NCI-H187 (cell line): ENCODE data around the gene DACT3.
"Not testable (repeated sequence)": the region's sequence is repeated elsewhere in the genome, so short reads cannot be mapped to it uniquely, and the experiment has no call there.

ENCODE experiments used
- DNase-seq, 2 experiments: peaks; one replicate each; lab custom pipeline; 2025; lab: John Stamatoyannopoulos, UW

The DACT3 gene

GRCh38 chr19:46634045-46634655, 26.8 kb downstream of the DACT3 start:
- peak; percentile 75 to 85 for DNase-seq

DNA sequence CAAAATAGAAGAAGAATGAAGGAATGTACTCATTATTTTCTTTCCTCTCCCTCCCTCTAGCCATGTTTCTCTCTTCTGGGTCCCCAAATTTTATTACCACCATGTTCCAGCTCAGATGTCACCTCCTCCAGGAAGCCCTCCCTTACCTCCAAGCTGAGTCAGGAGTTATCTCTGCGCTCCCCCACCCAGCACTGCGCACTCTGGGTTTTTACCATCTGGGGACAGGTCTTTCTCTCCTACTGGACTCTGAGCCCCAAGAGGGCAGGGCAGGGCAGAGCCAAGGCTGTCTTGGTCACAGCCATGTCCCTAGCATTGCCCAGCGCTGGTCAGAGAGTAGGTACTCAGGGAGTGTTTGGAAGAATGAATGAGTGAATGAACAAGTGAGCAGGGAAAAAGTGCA, 27.9 kb downstream of the DACT3 start:
- DNase-seq: no peak

DNA sequence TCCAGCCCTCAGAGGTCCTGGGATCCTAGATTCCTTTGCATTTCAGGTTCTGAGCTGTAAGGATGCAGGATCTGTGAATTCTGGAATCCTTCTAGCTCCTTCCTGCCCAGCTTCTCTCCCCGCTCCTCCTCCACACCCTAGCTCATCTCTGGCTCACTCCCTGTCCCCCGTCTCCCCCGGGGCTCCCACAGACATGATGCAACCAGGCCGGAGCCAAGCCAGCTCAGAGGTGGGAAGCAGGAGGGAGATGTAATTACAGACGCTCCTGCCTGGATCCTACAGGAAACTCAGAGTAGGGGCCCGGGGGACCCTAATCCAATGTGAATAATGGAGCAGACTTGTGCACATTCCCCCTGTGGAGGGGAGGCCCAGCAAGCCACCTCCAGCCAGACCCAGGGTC, 29.5 kb downstream of the DACT3 start:
- no peak for DNase-seq

GRCh38 chr19:46630586-46631205, 30.3 kb downstream of the DACT3 start:
- DNase-seq: no peak

DNA sequence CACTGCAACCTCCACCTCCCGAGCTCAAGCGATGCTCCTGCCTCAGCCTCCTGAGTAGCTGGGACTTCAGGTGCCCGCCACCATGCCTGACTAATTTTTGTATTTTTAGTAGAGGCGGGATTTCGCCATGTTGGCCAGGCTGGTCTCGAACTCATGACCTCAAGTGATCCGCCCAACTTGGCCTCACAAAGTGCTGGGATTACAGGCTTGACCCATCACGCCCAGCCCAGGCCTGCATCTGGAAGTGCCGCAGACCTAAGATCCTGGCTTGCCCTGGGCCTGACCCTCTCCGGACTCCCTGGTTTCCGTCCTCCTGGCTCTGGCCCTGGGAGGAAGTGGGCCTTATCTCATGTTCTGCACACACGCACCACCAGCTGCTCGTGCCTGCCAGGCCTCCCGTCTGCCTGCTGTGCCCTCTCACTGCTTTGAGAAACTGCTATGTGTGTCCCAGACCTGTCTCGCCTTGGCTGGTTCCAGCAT, 31.4 kb downstream of the DACT3 start:
- DNase-seq: no peak

DNA sequence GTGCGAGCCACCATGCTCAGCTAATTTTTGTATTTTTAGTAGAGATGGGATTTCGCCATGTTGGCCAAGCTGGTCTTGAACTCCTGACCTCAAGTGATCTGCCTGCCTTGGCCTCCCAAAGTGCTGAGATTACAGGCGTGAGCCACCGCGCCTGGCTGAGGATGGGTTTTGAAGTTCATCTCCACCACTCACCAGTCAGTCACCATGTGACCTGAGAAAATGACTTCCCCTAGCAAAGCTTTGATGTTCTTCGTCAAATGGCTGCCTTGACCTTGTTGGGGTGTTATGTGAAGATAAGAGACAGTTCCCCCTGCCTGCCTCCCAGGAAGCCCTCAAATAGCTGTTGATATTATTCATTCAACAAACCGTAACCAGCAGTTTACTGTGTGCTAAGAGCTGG, 32.0 kb downstream of the DACT3 start:
- DNase-seq: not testable (repeated sequence)

DNA sequence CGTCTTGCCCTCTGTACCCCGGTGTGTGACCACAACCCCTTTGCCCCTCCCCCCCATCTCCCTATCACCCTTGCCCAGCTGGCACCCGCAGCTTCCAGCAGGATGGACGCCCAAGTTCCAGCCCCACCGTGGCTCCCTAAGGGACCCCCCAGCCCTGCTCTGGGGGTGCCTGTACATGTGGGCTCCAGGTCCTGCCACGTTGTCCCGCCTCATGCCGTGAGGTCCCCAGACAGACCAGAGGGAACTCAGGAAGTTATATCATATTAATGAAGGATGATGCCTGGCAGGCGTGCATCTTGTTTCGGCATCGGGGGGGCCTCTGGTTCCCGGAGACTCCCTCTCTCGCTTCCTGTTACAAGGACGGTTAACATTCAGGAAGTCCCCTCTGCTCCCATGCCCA, 34.5 kb downstream of the DACT3 start:
- DNase-seq: no peak

DNA sequence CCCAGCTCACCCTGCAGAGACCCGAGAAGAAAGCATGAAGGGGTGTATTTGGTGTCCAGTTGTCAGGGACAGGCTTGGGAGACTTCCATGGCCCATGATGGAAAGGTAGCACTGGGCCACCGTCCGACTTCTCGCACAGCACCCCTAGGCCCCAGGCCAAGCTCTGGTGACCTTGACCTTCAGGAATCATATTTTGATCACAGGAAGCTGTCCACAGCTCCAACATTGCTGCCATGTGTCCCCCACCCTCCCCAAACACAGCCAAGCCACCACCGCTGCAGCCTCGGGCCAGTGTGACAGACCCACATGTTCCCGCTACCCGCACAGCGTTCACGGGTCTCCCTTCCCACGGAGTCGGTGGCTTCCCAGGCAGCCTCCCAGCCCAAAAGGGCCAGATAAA, 35.3 kb downstream of the DACT3 start:
- no peak for DNase-seq

DNA sequence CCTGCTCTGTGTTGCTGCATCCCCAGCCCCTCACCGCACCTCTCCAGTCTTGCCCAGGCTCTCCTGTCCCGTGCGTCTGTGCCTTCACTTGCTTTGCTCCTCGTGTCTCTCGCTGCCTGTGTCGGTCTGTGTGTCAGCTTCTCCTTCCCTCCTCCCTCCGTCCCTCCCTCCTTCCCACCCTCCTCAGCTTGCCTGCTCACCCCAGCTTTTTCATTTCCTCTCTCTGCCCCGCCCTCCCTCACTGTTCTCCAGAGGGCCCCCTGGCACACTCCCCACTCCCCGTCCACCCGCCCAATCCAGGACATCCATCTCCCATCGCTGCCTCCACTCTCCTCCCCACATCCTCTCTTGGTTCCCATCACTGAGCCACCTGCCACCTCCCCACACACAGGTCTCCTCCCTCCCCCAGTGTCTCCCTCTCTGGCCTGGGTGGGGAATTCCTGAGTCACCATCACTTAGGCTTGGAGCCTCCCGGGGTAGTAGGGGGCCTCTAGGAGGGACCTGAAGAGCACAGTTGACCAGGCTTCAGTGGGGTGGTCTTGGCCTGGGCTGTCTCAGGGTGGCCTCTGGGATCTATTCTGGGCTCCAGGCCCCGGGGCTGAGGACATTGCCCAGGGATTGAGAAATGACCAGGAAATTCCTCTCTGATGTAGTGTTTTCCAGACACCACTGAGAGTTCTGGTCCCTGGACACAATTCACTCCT, 35.9 kb downstream of the DACT3 start, which contains the start of gene PTGIR:
TSS of gene PTGIR (minus strand) at position 132 of the 704 bp plus-strand sequence. CDS start 864 bp downstream, outside the sequence.
- no peak for DNase-seq

GRCh38 chr19:46623915-46624502, 37.0 kb downstream of the DACT3 start:
- no peak for DNase-seq

GRCh38 chr19:46622118-46622446, 38.9 kb downstream of the DACT3 start:
- DNase-seq: no peak

- no peak for DNase-seq
Measured at GRCh38 chr19:46621191-46622117, 39.5 kb downstream of the DACT3 start.

GRCh38 chr19:46620716-46621115, 40.3 kb downstream of the DACT3 start:
- no peak for DNase-seq

- DNase-seq: no peak
Measured at GRCh38 chr19:46620267-46620666, 40.7 kb downstream of the DACT3 start.

DNA sequence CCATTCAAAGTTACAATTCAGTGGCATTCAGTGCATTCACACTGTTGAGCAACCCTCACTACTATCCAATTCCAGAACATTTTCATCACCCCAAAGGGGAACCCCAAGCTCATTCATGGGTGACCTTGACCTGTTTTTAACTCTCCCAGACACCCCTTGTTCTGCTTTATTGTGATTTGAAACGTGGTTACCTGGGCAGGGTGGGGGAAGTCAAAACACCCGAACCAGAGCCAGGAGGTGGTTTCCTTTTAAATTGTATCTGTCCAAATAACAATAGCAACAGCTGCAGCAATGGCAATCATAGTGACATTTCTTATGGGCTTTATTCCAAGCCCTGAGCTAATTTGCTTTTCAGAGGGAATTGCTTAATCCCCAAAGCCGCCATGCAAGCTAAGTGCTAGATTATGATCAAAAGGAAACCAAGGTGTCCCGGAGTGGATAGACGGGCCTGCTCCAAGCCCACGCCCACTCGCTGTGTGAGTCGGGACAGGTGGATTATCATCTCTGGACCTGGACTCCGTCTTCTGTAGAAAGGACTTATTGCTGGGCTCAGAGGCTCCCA, 42.2 kb downstream of the DACT3 start:
- DNase-seq: no peak

DNA sequence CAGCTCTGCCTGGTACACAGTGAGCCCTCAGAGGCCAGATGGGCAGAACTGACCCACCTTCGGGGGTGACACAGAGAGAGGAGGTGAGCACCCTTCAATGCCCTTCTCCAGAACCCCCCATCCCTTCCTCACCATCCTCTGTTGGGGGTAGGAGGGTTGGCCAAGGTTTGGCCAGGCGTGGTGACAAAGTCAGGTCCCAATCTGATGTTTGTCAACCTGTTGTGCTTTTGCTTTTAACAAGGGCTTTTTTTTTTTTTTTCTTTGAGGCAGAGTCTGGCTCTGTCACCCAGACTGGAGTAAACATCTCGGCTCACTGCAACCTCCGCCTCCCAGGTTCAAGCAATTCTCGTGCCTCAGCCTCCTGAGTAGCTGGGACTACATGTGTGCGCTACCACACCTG, 43.4 kb downstream of the DACT3 start:
- DNase-seq: no peak

- peak; percentile 26 to 41 for DNase-seq
Measured at GRCh38 chr19:46616631-46617322, 44.2 kb downstream of the DACT3 start.

DNA sequence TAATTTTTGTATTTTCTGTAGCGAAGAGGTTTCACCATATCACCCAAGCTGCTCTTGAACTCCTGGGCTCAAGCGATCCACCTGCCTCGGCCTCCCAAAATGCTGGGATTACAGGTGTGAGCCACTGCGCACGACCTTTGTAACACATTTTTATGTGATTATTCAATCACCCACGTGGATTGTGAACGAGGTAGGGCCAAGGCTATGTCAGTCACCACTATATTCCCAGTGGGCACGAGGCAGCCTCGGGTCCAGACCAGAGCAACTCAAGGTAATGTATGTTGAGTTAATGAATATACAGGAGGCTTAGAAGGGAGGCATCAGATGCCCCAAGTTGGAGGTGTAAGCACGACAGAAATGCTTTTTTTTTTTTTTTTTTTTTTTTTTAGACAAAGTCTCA, 45.0 kb downstream of the DACT3 start:
- no peak for DNase-seq

DNA sequence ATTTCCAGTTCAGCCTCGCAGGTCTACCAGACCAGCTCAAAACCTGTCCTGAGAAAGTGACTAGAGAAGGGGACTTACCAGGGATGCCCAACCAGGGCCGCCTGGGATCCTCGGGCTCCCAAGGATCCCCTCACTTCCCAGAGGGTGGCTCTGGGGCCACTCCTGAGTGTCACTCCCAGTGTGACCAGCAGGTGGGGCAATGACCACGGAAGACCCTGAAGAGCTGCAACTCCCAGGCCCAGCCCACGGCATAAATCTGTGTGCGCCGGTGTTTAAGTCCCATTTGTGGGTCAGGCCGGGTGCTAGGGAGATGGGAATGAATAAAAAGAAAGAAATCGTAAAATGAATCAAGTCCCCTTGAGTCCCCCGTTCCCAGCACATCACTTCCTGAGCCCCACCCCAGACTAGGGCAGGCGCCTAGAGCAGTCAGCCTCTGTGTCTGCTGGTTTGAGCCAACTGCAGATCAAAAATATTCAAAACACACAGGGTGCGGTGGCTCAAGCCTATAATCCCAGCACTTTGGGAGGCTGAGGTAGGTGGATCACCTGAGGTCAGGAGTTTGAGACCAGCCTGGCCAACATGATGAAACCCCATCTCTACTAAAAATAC, 46.8 kb downstream of the DACT3 start:
- DNase-seq: peak; percentile 38 to 57

- DNase-seq: no peak
Measured at GRCh38 chr19:46613525-46613924, 47.5 kb downstream of the DACT3 start.
